ENCODE results near the gene NCOA5.
A peak's percentile ranks its signal among the peaks of the same experiment; 100 is the strongest.

The NCOA5 gene

GRCh38 chr20:46011631-46012482 is 77.9 kb downstream of the NCOA5 start:
- DNase-seq, result peak; percentile 37

Data from HCEC 1CT (cell line).